Measurements from ENCODE around the gene ADAMTSL3.

ADAMTSL3 gene

GRCh38 chr15:83734487-83734886, 80.6 kb downstream of the ADAMTSL3 start:
- no peaks in the 10 kb centered on the region for H3K9me2 ChIP-seq (replicated peaks; ENCODE audit: low read depth, low read length)
- no peaks in the 10 kb centered on the region for H3K27me3 ChIP-seq (ENCODE audit: insufficient read depth, low read length, poor library complexity, severe bottlenecking)
- H3K79me2 ChIP-seq (ENCODE audit: insufficient read depth, low read length), result no peaks in the 10 kb centered on the region
- no peaks in the 10 kb centered on the region for H3K4me1 ChIP-seq (ENCODE audit: insufficient read depth, low read length, poor library complexity, severe bottlenecking)
- no peaks in the 10 kb centered on the region for H3K9me3 ChIP-seq (ENCODE audit: insufficient read depth, low read depth, low read length)
- no peak overlapping the region for H3K9ac ChIP-seq (ENCODE audit: low read depth, low read length, poor library complexity, severe bottlenecking)
- H4K20me1 ChIP-seq (ENCODE audit: insufficient read depth, low read length, poor library complexity, severe bottlenecking), result no peaks in the 10 kb centered on the region
- H3K4me2 ChIP-seq (ENCODE audit: low read depth, low read length, poor library complexity, severe bottlenecking), result no peak overlapping the region
- no peak for TF ChIP-seq CTCF (conservative IDR thresholded peaks at IDR 0.05; ENCODE audit: low read length)
- TF ChIP-seq EZH2phosphoT487 (IDR thresholded peaks at IDR 0.05; ENCODE audit: borderline replicate concordance), result no peak
- H3F3A ChIP-seq (ENCODE audit: low read depth), result no peaks in the 10 kb centered on the region
- no peaks in the 10 kb centered on the region for H3K36me3 ChIP-seq (ENCODE audit: insufficient read depth, low read length)
- no peak overlapping the region for H2AFZ ChIP-seq (ENCODE audit: low read length)
- H3K4me3 ChIP-seq (ENCODE audit: low read length, poor library complexity, severe bottlenecking), result no peak overlapping the region

GRCh38 chr15:83739629-83740028, 85.7 kb downstream of the ADAMTSL3 start:
- Histone ChIP-seq H2AFZ (ENCODE audit: low read length) (no peak overlapping the region), H3K9ac (ENCODE audit: low read depth, low read length, poor library complexity, severe bottlenecking) (no peak overlapping the region), H3K4me1 (ENCODE audit: insufficient read depth, low read length, poor library complexity, severe bottlenecking) (no peaks in the 10 kb centered on the region), H3F3A (ENCODE audit: low read depth) (no peaks in the 10 kb centered on the region), H3K36me3 (ENCODE audit: insufficient read depth, low read length) (no peaks in the 10 kb centered on the region), H3K4me2 (ENCODE audit: low read depth, low read length, poor library complexity, severe bottlenecking) (no peak overlapping the region), H3K4me3 (ENCODE audit: low read length, poor library complexity, severe bottlenecking) (no peak overlapping the region), H4K20me1 (ENCODE audit: insufficient read depth, low read length, poor library complexity, severe bottlenecking) (no peaks in the 10 kb centered on the region), H3K9me3 (ENCODE audit: insufficient read depth, low read depth, low read length) (no peaks in the 10 kb centered on the region), H3K9me2 (replicated peaks; ENCODE audit: low read depth, low read length) (no peaks in the 10 kb centered on the region), H3K27me3 (ENCODE audit: insufficient read depth, low read length, poor library complexity, severe bottlenecking) (no peaks in the 10 kb centered on the region), H3K79me2 (ENCODE audit: insufficient read depth, low read length) (no peaks in the 10 kb centered on the region)
- TF ChIP-seq CTCF (conservative IDR thresholded peaks at IDR 0.05; ENCODE audit: low read length) (no peak), EZH2phosphoT487 (IDR thresholded peaks at IDR 0.05; ENCODE audit: borderline replicate concordance) (no peak)

- Histone ChIP-seq H3K36me3 (ENCODE audit: insufficient read depth, low read length) (no peaks in the 10 kb centered on the region), H3K4me2 (ENCODE audit: low read depth, low read length, poor library complexity, severe bottlenecking) (no peak overlapping the region), H4K20me1 (ENCODE audit: insufficient read depth, low read length, poor library complexity, severe bottlenecking) (no peaks in the 10 kb centered on the region), H3K9ac (ENCODE audit: low read depth, low read length, poor library complexity, severe bottlenecking) (no peak overlapping the region), H3K27me3 (ENCODE audit: insufficient read depth, low read length, poor library complexity, severe bottlenecking) (no peaks in the 10 kb centered on the region), H3K4me1 (ENCODE audit: insufficient read depth, low read length, poor library complexity, severe bottlenecking) (no peaks in the 10 kb centered on the region), H3K79me2 (ENCODE audit: insufficient read depth, low read length) (no peaks in the 10 kb centered on the region), H3K9me2 (replicated peaks; ENCODE audit: low read depth, low read length) (no peaks in the 10 kb centered on the region), H3K4me3 (ENCODE audit: low read length, poor library complexity, severe bottlenecking) (no peak overlapping the region), H3K9me3 (ENCODE audit: insufficient read depth, low read depth, low read length) (no peaks in the 10 kb centered on the region), H2AFZ (ENCODE audit: low read length) (no peak overlapping the region), H3F3A (ENCODE audit: low read depth) (no peaks in the 10 kb centered on the region)
- TF ChIP-seq CTCF (conservative IDR thresholded peaks at IDR 0.05; ENCODE audit: low read length) (no peak), EZH2phosphoT487 (IDR thresholded peaks at IDR 0.05; ENCODE audit: borderline replicate concordance) (no peak)
Measured at GRCh38 chr15:83745771-83746170, 91.8 kb downstream of the ADAMTSL3 start.
